Right lobe of liver (tissue), 4 donors: ENCODE measurements around the gene ERRFI1.
"Not testable (repeated sequence)": the region's sequence is repeated elsewhere in the genome, so short reads cannot be mapped to it uniquely, and the experiment has no call there.

Experiments used
- CTCF ChIP-seq, 4 donors: fragments of 200-600 bp in 3 of 4; fragments of 450-650 bp in 1 of 4; IDR thresholded peaks; one replicate each; pipeline versions ENCODE4 v1.5.1 to v1.8.0; 2016 to 2022; ENCODE audit warnings: antibody characterized with exemption in 4 of 4, mild to moderate bottlenecking in 2 of 4
- POLR2A ChIP-seq: fragments of 450-650 bp; IDR thresholded peaks from one replicate; pipeline ENCODE4 v1.6.1; 2017; ENCODE audit warnings: antibody characterized with exemption, mild to moderate bottlenecking
- donor health status: DM: no; HTN: no; CAD: no.
- donor health status: DM: no; HTN: no; CAD: no.
- donor health status: DM: no; HTN: yes; CAD: no.

DNA sequence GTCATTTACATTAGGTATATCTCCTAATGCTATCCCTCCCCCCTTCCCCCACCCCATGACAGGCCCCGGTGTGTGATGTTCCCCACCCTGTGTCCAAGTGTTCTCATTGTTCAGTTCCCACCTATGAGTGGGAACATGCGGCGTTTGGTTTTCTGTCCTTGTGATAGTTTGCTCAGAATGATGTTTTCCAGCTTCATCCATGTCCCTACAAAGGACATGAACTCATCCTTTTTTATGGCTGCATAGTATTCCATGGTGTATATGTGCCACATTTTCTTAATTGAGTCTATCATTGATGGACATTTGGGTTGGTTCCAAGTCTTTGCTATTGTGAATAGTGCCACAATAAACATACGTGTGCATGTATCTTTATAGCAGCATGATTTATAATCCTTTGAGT lies 23.1 kb upstream of the ERRFI1 start:
- TF ChIP-seq CTCF (IDR thresholded peaks at IDR 0.05); POLR2A: not testable (repeated sequence)
